ENCODE data around the gene TCIRG1. TPM values are rescaled to one million over a fixed set of nuclear protein-coding genes. Genes with fewer than 3 reads are reported as not detected.

The TCIRG1 gene
- total and polyA plus RNA-seq, 2 of the 13 experiments (the other 11 are each of a cell fraction or from before 2014, with no cell fraction given), result 48.0 to 69.6 TPM

GRCh38 chr11:68016161-68016903 is 22.5 kb upstream of the TCIRG1 start (continued):
- TF ChIP-seq FOXK2 (IDR thresholded peaks at IDR 0.05), result no peak
- 0 out of 2 replicates have a peak, but pooled peaks have one; percentile 39 for TF ChIP-seq CHD4 (IDR thresholded peaks at IDR 0.05; ENCODE audit: borderline replicate concordance, low read length)
- TF ChIP-seq SNAI1 (CRISPR knock-in tag; IDR thresholded peaks at IDR 0.05; ENCODE audit: borderline replicate concordance), result peak; percentile 83; the same call in 1 of the 2 replicates
- 0 out of 2 replicates have a peak, but pooled peaks have one; percentile 52 for TF ChIP-seq ZNF333 (CRISPR knock-in tag; IDR thresholded peaks at IDR 0.05; ENCODE audit: borderline replicate concordance)
- TF ChIP-seq ZNF574 (CRISPR knock-in tag; IDR thresholded peaks at IDR 0.05), result 0 out of 2 replicates have a peak, but pooled peaks have one; percentile 2
- peak; percentile 41 for TF ChIP-seq SRSF1 (optimal IDR thresholded peaks at IDR 0.05; ENCODE audit: low read depth, low read length)
- TF ChIP-seq MAX (IDR thresholded peaks at IDR 0.05), result 0 out of 2 replicates have a peak, but pooled peaks have one; percentile 17
- no peak for TF ChIP-seq GATAD2A (CRISPR knock-in tag; IDR thresholded peaks at IDR 0.05)
- TF ChIP-seq DR1 (CRISPR knock-in tag; IDR thresholded peaks at IDR 0.05), result peak; percentile 49; the same call in 1 of the 2 replicates
- TF ChIP-seq KLF13 (CRISPR knock-in tag; IDR thresholded peaks at IDR 0.05), result 0 out of 2 replicates have a peak, but pooled peaks have one; percentile 8
- TF ChIP-seq MTF1 (CRISPR knock-in tag; IDR thresholded peaks at IDR 0.05), result no peak
- TF ChIP-seq ZNF724P (CRISPR knock-in tag; IDR thresholded peaks at IDR 0.05; ENCODE audit: borderline replicate concordance), result 0 out of 2 replicates have a peak, but pooled peaks have one; percentile 11
- TF ChIP-seq ZEB1 (IDR thresholded peaks at IDR 0.05; ENCODE audit: insufficient replicate concordance, low read depth), result peak; percentile 38
- no peak for TF ChIP-seq KDM5A (IDR thresholded peaks at IDR 0.05; ENCODE audit: borderline replicate concordance, low read length)

Measured in HepG2 (cell line).